Tibial artery (tissue), 4 donors: ENCODE data around the gene GSPT1.

Experiments
- DNase-seq, 2 donors: peaks; one replicate each; pipeline ENCODE4 v3.0.0-alpha.2; 2019
- H3K27ac ChIP-seq, 2 donors: fragments of 200-600 bp; sonication (generic) in 1 of 2; 1 replicate in 1 of 2; 2 replicates in 1 of 2; pipeline ENCODE4 v1.5.1; 2018 to 2019; ENCODE audit warnings: mild to moderate bottlenecking in 1 of 2
- H3K27me3 ChIP-seq, 2 donors: fragments of 200-600 bp; sonication (generic) in 1 of 2; one replicate each; pipeline versions ENCODE4 v1.5.1 to v1.6.0; 2016 to 2019
- H3K36me3 ChIP-seq, 3 donors: fragments of 200-600 bp; sonication (generic) in 2 of 3; one replicate each; pipeline ENCODE4 v1.5.1; 2016 to 2019; ENCODE audit warnings: mild to moderate bottlenecking in 2 of 3
- H3K4me1 ChIP-seq, 4 donors: fragments of 200-600 bp; sonication (generic) in 2 of 4; 1 replicate in 3 of 4; 2 replicates in 1 of 4; pipeline ENCODE4 v1.5.1; 2016 to 2019
- H3K4me3 ChIP-seq, 2 donors: fragments of 200-600 bp; sonication (generic) in 1 of 2; 1 replicate in 1 of 2; 2 replicates in 1 of 2; pipeline ENCODE4 v1.5.1; 2018 to 2019; ENCODE audit warnings: mild to moderate bottlenecking in 2 of 2
- H3K9me3 ChIP-seq, 3 donors: fragments of 200-600 bp; sonication (generic) in 1 of 3; one replicate each; pipeline ENCODE4 v1.5.1; 2016 to 2019
- CTCF ChIP-seq, 2 experiments: fragments of 200-600 bp in 1 of 2; fragments of 450-650 bp in 1 of 2; IDR thresholded peaks; one replicate each; pipeline ENCODE4 v1.5.1; 2017 to 2019; ENCODE audit warnings: antibody characterized with exemption in 2 of 2, mild to moderate bottlenecking in 1 of 2, moderate library complexity in 1 of 2
- intact Hi-C: fragments of 100-400 bp; cut with DNase I; formaldehyde crosslinking; loops from one replicate; pipeline ENCODE4 v1.15.0; 2023; ENCODE audit warnings: low total_unique reads

GSPT1 gene

GRCh38 chr16:11890231-11890965 is 25.4 kb downstream of the GSPT1 start:
- no peaks in the 10 kb centered on the region for H3K27me3 ChIP-seq
- intact Hi-C loops = no loop called here
- no peak overlapping the region for H3K27ac ChIP-seq
- DNase-seq = no peak
- H3K4me3 ChIP-seq = no peak overlapping the region
- no peaks in the 10 kb centered on the region for H3K4me1 ChIP-seq
- no peaks in the 10 kb centered on the region for H3K9me3 ChIP-seq
- no peak for TF ChIP-seq CTCF (IDR thresholded peaks at IDR 0.05)
- H3K36me3 ChIP-seq = peaks cover 52 to 87% (median 77%) of the 10 kb centered on the region in 3 donors

GRCh38 chr16:11886881-11887280 is 28.9 kb downstream of the GSPT1 start:
- no peak for TF ChIP-seq CTCF (IDR thresholded peaks at IDR 0.05)
- Histone ChIP-seq H3K4me1 (no peaks in the 10 kb centered on the region), H3K4me3 (no peak overlapping the region), H3K9me3 (no peaks in the 10 kb centered on the region), H3K27ac (no peak overlapping the region), H3K36me3 (peaks cover 71 to 95% (median 86%) of the 10 kb centered on the region in 3 donors), H3K27me3 (no peaks in the 10 kb centered on the region)
- intact Hi-C loops = no loop called here
- no peak for DNase-seq

- no peaks in the 10 kb centered on the region for H3K27me3 ChIP-seq
- H3K9me3 ChIP-seq = no peaks in the 10 kb centered on the region
- intact Hi-C loops = no loop called here
- TF ChIP-seq CTCF (IDR thresholded peaks at IDR 0.05) = no peak
- no peak overlapping the region for H3K27ac ChIP-seq
- H3K4me1 ChIP-seq = no peaks in the 10 kb centered on the region
- H3K4me3 ChIP-seq = no peak overlapping the region
- DNase-seq = no peak
- peaks cover 70 to 94% (median 89%) of the 10 kb centered on the region in 3 donors for H3K36me3 ChIP-seq
Measured at GRCh38 chr16:11884035-11884434, 31.7 kb downstream of the GSPT1 start.

GRCh38 chr16:11880007-11880406 is 35.7 kb downstream of the GSPT1 start:
- Histone ChIP-seq H3K36me3 (peaks cover 64 to 94% (median 86%) of the 10 kb centered on the region in 3 donors), H3K9me3 (no peaks in the 10 kb centered on the region), H3K4me3 (no peak overlapping the region), H3K27me3 (no peaks in the 10 kb centered on the region), H3K4me1 (no peaks in the 10 kb centered on the region), H3K27ac (no peak overlapping the region)
- no peak for TF ChIP-seq CTCF (IDR thresholded peaks at IDR 0.05)
- DNase-seq = no peak
- intact Hi-C loops = no loop called here

GRCh38 chr16:11877374-11877773 is 38.4 kb downstream of the GSPT1 start:
- no peaks in the 10 kb centered on the region for H3K4me1 ChIP-seq
- DNase-seq = no peak
- no peak for TF ChIP-seq CTCF (IDR thresholded peaks at IDR 0.05)
- intact Hi-C loops = no loop called here
- H3K4me3 ChIP-seq = no peak overlapping the region
- no peak overlapping the region for H3K27ac ChIP-seq
- H3K27me3 ChIP-seq = no peaks in the 10 kb centered on the region
- H3K36me3 ChIP-seq = peaks cover 45 to 97% (median 92%) of the 10 kb centered on the region in 3 donors
- H3K9me3 ChIP-seq = no peaks in the 10 kb centered on the region
